ENCODE measurements around the gene ZNF598. TPM values are rescaled to one million over a fixed set of nuclear protein-coding genes. Genes with fewer than 3 reads are reported as not detected.
"Not testable (repeated sequence)": the region's sequence is repeated elsewhere in the genome, so short reads cannot be mapped to it uniquely, and the experiment has no call there.

Gene ZNF598
- total RNA-seq, 1 experiment from 2014 or later, result 72.4 TPM

DNA sequence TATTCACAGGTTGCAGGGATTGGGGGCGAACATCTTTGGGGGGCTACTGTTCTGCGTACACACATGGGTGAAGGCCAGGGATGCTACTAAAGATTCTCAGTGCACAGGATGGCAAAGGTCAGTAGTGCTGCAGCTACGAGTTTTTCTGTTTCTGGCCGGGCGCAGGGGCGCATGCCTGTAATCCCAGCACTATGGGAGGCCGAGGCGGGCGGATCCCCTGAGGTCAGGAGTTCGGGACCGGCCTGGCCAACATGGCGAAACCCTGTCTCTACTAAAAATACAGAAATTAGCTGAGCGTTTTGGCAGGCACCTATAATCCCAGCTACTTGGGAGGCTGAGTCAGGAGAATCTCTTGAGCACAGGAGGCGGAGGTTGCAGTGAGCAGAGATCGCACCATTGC lies 3.9 kb upstream of the ZNF598 start:
- BruUV-seq (replicated peaks), result no TSS peak
- H3K27ac Mint-ChIP-seq (ENCODE audit: unreplicated experiment), result no peak overlapping the region
- DNase-seq, result no peak
- CTCF ChIA-PET, result interaction anchor here (0.6 kb wide), 2 partner anchors 301 to 509 kb away, joined by 5 to 7 read pairs; no protein-coding TSS in a partner anchor
- H3K4me3 Mint-ChIP-seq (ENCODE audit: low read depth, unreplicated experiment), result no peak overlapping the region
- TF ChIP-seq, protein P1, sequence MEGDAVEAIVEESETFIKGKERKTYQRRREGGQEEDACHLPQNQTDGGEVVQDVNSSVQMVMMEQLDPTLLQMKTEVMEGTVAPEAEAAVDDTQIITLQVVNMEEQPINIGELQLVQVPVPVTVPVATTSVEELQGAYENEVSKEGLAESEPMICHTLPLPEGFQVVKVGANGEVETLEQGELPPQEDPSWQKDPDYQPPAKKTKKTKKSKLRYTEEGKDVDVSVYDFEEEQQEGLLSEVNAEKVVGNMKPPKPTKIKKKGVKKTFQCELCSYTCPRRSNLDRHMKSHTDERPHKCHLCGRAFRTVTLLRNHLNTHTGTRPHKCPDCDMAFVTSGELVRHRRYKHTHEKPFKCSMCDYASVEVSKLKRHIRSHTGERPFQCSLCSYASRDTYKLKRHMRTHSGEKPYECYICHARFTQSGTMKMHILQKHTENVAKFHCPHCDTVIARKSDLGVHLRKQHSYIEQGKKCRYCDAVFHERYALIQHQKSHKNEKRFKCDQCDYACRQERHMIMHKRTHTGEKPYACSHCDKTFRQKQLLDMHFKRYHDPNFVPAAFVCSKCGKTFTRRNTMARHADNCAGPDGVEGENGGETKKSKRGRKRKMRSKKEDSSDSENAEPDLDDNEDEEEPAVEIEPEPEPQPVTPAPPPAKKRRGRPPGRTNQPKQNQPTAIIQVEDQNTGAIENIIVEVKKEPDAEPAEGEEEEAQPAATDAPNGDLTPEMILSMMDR (IDR thresholded peaks at IDR 0.05; ENCODE audit: unreplicated experiment), result no peak
- H3K4me1 Mint-ChIP-seq (ENCODE audit: low read depth, unreplicated experiment), result peaks cover 3% of the 10 kb centered on the region
- peaks cover 20% of the 10 kb centered on the region for H3K36me3 Mint-ChIP-seq (ENCODE audit: insufficient read depth, unreplicated experiment)
- peaks cover 12% of the 10 kb centered on the region for H3K27me3 Mint-ChIP-seq (ENCODE audit: unreplicated experiment)
- H3K9me3 Mint-ChIP-seq (ENCODE audit: low read depth, unreplicated experiment), result no peaks in the 10 kb centered on the region
- intact Hi-C loops (cut with micrococcal nuclease; ENCODE audit: unreplicated experiment), result no loop called here

DNA sequence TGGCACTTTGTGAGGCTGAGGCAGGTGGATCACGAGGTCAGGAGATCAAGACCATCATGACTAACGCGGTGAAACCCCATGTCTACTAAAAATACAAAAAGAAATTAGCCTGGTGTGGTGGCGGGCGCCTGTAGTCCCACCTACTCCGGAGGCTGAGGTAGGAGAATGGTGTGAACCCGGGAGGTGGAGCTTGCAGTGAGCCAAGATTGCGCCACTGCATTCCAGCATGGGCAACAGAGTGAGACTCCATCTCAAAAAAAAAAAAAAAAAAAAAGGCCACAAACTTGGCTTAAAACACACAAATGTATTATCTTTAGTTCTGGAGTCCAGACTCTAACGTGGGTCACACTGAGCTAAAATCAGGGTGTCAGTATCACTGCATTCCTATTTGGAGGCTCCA lies 2.1 kb upstream of the ZNF598 start:
- H3K4me3 Mint-ChIP-seq (ENCODE audit: low read depth, unreplicated experiment); BruUV-seq (replicated peaks); H3K27ac Mint-ChIP-seq (ENCODE audit: unreplicated experiment); DNase-seq; intact Hi-C loops (cut with micrococcal nuclease; ENCODE audit: unreplicated experiment); H3K9me3 Mint-ChIP-seq (ENCODE audit: low read depth, unreplicated experiment); H3K27me3 Mint-ChIP-seq (ENCODE audit: unreplicated experiment): not testable (repeated sequence)
- peaks cover 20% of the 10 kb centered on the region for H3K4me1 Mint-ChIP-seq (ENCODE audit: low read depth, unreplicated experiment)
- H3K36me3 Mint-ChIP-seq (ENCODE audit: insufficient read depth, unreplicated experiment), result peaks cover 33% of the 10 kb centered on the region
- CTCF ChIA-PET, result interaction anchor here (0.6 kb wide), 1 partner anchor 192 kb away, joined by 5 read pairs; no protein-coding TSS in a partner anchor

DNA sequence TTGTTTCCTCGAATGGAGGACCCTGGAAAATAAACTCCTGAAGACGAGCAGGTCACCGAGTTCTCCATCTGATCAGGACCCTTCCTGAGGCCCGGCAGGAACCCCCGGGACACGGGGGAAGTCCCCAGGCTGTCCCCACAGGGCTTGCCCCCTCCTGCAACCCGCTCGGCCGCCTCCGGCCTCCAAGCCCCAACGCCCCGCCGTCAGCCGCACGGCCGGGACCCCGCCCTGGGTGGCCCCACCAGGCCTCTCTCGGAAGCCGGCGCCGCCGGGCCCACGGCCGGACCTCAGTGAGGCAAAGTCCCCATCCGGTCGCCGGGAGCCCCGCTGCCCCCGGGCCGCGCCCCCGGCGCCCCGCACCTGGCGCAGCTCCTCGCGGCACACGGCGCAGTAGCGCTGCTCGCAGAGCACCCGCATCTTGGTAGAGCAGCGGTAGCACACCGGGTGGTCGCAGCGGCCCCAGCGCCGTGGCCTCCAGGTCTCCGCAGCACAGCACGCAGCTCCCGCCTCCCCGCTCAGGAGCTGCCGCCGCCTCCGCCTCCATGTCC lies 383 bp downstream of the ZNF598 start:
- Mint-ChIP-seq H3K9me3 (ENCODE audit: low read depth, unreplicated experiment) (no peaks in the 10 kb centered on the region), H3K4me1 (ENCODE audit: low read depth, unreplicated experiment) (peaks cover 38% of the 10 kb centered on the region), H3K27ac (ENCODE audit: unreplicated experiment) (peak overlapping the region; percentile 40), H3K27me3 (ENCODE audit: unreplicated experiment) (no peaks in the 10 kb centered on the region), H3K36me3 (ENCODE audit: insufficient read depth, unreplicated experiment) (peaks cover 44% of the 10 kb centered on the region), H3K4me3 (ENCODE audit: low read depth, unreplicated experiment) (peak overlapping the region; percentile 89)
- peak; percentile 37 for DNase-seq
- intact Hi-C loops (cut with micrococcal nuclease; ENCODE audit: unreplicated experiment), result no loop called here
- CTCF ChIA-PET, result interaction anchor here (1.2 to 1.6 kb wide), 3 partner anchors 13 to 139 kb away, joined by 3 to 4 read pairs (median 4); partner anchors contain the start of genes RAB26 and RPS2
- no TSS peak for BruUV-seq (replicated peaks)
- TF ChIP-seq, protein P1 (IDR thresholded peaks at IDR 0.05; ENCODE audit: unreplicated experiment), result no peak

DNA sequence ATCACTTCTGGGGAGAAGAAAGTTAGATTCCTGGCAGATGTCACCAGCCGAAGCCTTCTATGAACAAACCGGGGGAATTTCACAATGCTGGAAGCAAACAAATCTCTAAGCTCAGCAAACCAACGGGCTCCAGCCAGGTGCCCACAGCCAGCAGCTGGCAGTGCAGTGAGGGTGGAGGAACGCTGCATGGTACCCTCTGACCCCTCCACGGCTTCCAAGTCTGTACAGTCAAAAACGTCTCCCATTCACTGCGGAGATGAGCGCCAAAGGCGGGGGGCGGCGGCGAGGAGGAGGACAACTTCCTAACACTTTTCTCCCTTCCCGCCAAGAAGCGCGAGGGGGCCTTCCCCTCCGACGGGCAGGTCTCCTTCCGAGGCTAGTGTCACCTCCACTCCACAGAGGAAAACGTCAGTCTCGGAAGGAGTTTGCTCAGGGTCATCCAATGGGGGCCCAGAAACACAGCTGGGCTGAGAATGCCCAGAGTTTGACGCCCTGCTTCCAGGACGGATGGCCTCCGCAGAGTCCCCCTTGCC lies 924 bp downstream of the ZNF598 start:
- TF ChIP-seq, protein P1 (IDR thresholded peaks at IDR 0.05; ENCODE audit: unreplicated experiment), result no peak
- Mint-ChIP-seq H3K9me3 (ENCODE audit: low read depth, unreplicated experiment) (no peaks in the 10 kb centered on the region), H3K4me3 (ENCODE audit: low read depth, unreplicated experiment) (peak overlapping the region; percentile 89), H3K27me3 (ENCODE audit: unreplicated experiment) (no peaks in the 10 kb centered on the region), H3K36me3 (ENCODE audit: insufficient read depth, unreplicated experiment) (peaks cover 44% of the 10 kb centered on the region), H3K27ac (ENCODE audit: unreplicated experiment) (peak overlapping the region; percentile 40), H3K4me1 (ENCODE audit: low read depth, unreplicated experiment) (peaks cover 38% of the 10 kb centered on the region)
- intact Hi-C loops (cut with micrococcal nuclease; ENCODE audit: unreplicated experiment), result no loop called here
- no peak for DNase-seq
- BruUV-seq (replicated peaks), result no TSS peak
- CTCF ChIA-PET, result interaction anchor here (0.7 to 1.6 kb wide), 6 partner anchors 12 to 139 kb away, joined by 3 to 6 read pairs (median 4); partner anchors contain the start of genes RAB26 and RPS2

Data from Calu3 (cell line).